NCI-H526 (cell line): ENCODE measurements around the gene MOCS1.

Experiments
- DNase-seq, 2 experiments: peaks; one replicate each; lab custom pipeline; 2025; lab: John Stamatoyannopoulos, UW

MOCS1 gene

GRCh38 chr6:39876111-39876510 lies 58.2 kb downstream of the MOCS1 start:
- no peak for DNase-seq

DNA sequence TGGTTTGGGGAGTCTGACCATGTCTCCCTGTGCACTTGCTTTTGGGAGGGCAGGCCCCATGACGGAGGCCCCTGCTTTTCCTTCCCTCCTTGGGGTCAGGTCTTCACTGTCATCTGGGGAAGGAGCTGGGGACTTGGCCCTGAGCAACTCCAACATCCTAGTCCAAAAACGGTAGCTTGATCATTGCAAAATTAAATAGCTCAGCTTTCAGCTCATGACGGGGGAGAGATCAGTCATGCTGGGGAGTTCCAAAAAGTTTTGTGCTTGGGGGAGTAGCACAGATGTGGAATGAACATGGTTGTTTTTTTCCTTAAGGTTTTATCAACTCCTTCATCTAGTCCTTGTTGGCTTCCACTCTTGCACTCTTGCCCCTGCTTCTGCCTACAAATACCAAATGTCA lies 60.8 kb downstream of the MOCS1 start:
- no peak for DNase-seq

DNA sequence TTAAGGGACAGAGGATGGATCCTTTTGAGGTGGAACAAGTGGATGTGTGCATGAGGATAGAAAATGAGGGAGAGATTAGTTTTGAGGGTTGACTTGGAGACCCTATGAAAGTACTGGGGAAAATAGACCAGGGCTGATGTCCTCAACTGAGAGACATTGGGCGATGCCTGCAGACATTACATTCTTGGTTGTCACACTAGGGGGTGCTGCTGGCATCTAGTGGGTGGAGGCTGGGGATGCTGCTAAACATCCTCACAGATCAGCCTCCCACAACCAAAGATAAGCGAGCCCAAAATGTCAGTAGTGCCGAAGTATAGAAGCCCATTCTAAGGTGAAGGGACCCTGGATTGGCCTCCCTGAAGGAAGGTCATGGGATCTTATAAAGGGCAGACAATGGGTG lies 63.3 kb downstream of the MOCS1 start:
- DNase-seq: no peak

- peak; percentile 82 to 87 for DNase-seq
Measured at GRCh38 chr6:39867592-39867991, 66.7 kb downstream of the MOCS1 start.

DNA sequence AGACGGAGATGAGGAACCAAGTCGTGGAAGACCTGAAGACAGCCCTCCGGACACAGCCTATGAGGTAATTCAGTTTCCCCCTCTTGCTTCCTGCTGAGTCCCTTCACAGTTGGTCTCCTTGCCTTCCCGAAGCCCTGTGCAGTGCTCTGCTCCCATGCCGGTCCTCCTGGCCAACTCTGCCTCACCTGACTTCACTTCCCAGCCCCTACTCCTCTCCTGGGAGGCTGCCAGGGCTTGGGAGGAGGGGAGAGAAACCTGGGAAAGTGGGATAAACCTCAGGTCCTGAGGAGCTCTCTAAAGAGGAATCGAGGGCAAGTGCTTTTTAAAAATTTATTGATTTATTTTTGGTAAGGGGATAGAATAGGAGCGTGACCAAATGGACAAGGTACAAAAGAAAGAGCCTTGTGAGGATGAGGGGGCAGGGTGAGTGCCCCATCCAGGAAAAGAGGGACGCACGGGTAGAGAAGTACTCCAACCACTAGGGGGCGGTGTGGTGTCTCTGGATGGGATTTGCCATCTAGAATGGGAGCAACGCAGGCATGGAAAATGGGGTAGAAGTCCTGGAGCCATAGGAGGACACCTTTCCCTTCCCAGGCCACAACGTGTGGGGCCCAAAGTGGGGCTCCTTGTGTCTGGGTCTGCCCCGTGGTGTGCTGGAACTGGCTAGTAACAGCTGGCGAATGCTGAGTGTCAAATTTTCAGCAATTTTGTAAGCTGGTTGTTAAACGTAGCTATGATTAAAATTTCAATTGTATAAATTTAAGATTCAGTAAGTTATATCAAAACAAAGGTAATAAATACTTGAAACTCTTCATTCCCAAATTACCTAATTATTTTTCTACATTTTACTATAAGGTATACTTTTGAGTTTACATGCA lies 69.0 kb downstream of the MOCS1 start:
- peak in 1 of 2 experiments; percentile 65 for DNase-seq

DNA sequence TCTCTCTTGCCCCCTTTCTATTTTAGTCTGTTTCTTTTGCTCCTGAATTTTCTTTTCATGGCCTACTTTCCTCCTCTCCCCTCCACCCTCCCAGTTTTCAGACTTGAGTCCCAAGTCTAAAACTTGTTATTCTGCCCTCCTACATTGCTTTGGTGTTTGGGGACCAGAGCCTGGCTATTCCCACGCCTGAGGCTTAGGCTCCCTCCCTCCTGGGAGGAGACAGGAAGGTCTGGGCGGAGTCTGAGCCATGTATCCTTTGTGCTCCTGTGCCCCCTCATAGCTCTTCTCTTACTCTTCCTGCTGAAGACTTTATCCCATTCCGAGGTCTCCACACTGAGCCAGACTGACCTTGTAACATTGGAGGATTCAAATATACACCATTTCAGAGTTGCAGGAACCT lies 72.6 kb downstream of the MOCS1 start:
- no peak for DNase-seq

DNA sequence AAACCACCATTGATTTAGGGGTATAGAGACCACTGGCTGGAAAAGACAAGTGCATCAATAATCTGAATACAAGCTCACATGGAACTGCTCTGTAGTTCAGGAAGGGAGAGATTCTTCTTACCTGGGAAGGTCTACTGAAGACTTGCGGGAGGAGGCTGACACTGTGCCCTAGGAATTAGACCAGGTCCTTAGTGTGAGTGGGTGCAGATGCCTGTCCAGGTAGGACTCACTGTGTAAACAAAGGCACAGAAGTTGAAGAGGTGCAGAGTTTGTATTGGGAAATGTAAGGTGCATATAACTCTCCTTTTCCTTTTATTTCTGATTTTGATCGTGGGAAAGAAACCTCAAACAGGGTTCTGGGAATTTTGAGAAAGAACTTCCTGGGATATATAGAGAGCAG lies 75.2 kb downstream of the MOCS1 start:
- DNase-seq: no peak

GRCh38 chr6:39855356-39855995 lies 78.8 kb downstream of the MOCS1 start:
- no peak for DNase-seq
